Heart left ventricle (tissue), 16 donors: ENCODE results near the gene GCNT2. TPM values are rescaled to one million over a fixed set of nuclear protein-coding genes. Genes with fewer than 3 reads are reported as not detected.
"Not testable (repeated sequence)": the region's sequence is repeated elsewhere in the genome, so short reads cannot be mapped to it uniquely, and the experiment has no call there.

Source experiments
- ATAC-seq, 4 donors: fragments of 200-7000 bp; cut with Tn5 transposase; one replicate each; pipeline ENCODE4 v1.9.1; 2020 to 2022; ENCODE audit warnings: moderate library complexity in 4 of 4, mild to moderate bottlenecking in 3 of 4, moderate number of reproducible peaks in 1 of 4
- DNase-seq, 5 donors: peaks; one replicate each; pipeline ENCODE4 v3.0.0-alpha.2; 2020
- H3K27ac ChIP-seq, 12 donors: fragments of 200-600 bp; sonication (generic) in 4 of 12; one replicate each; pipeline versions ENCODE4 v1.5.0 to v1.8.0; 2016 to 2022; ENCODE audit warnings: mild to moderate bottlenecking in 2 of 12
- H3K27me3 ChIP-seq, 9 donors: fragments of 200-600 bp; sonication (generic) in 2 of 9; one replicate each; pipeline versions ENCODE4 v1.5.1 to v1.8.0; 2016 to 2022; ENCODE audit warnings: mild to moderate bottlenecking in 3 of 9
- H3K36me3 ChIP-seq, 9 donors: fragments of 200-600 bp; sonication (generic) in 2 of 9; one replicate each; pipeline versions ENCODE4 v1.5.0 to v1.8.0; 2018 to 2022; ENCODE audit warnings: mild to moderate bottlenecking in 2 of 9
- H3K4me1 ChIP-seq, 12 donors: fragments of 200-600 bp; sonication (generic) in 4 of 12; one replicate each; pipeline versions ENCODE4 v1.5.0 to v1.8.0; 2016 to 2022; ENCODE audit warnings: mild to moderate bottlenecking in 3 of 12
- H3K4me3 ChIP-seq, 12 donors: fragments of 200-600 bp; sonication (generic) in 4 of 12; one replicate each; pipeline versions ENCODE4 v1.5.0 to v1.8.0; 2017 to 2022; ENCODE audit warnings: mild to moderate bottlenecking in 9 of 12, moderate library complexity in 4 of 12
- H3K9me3 ChIP-seq, 12 donors: fragments of 200-600 bp; sonication (generic) in 4 of 12; one replicate each; pipeline versions ENCODE4 v1.5.0 to v1.8.0; 2016 to 2022; ENCODE audit warnings: mild to moderate bottlenecking in 1 of 12
- CTCF ChIP-seq, 12 donors: fragments of 200-600 bp; sonication (generic) in 4 of 12; IDR thresholded peaks; one replicate each; pipeline versions ENCODE4 v1.5.0 to v1.8.0; 2018 to 2022; ENCODE audit warnings: antibody characterized with exemption in 12 of 12, mild to moderate bottlenecking in 5 of 12
- POLR2A ChIP-seq, 2 donors: fragments of 450-650 bp; IDR thresholded peaks; one replicate each; pipeline ENCODE4 v1.6.1; 2017; ENCODE audit warnings: antibody characterized with exemption in 2 of 2, mild to moderate bottlenecking in 2 of 2, moderate library complexity in 2 of 2
- WGBS, 4 donors: extraction: QIAGEN DNeasy Blood & Tissue Kit in 2 of 4; methylation state at CpG; one replicate each; pipeline versions ENCODE4 v1.1.5 to v1.1.7; 2013 to 2018; 5-methylcytosine and 5-hydroxymethylcytosine counted together
- intact Hi-C, 10 donors: fragments of 100-400 bp; cut with DNase I; formaldehyde crosslinking; loops; one replicate each; pipeline versions ENCODE4 v1.11.1 to v1.14.2; 2022
- polyA plus RNA-seq, 2 donors: library from polyadenylated mRNA; stranded (reverse); fragments of 200-250 nt; gene quantifications; one replicate each; pipeline ENCODE4 v1.2.3, GENCODE V29; 2013
- total RNA-seq, 9 donors: library from RNA; depleted of rRNA in 2 of 9; stranded (reverse); fragments of >200 nt in 2 of 9; fragmentation: NEBNext Ultra II Directional in 3 of 9; extraction: Animal tissue kit (Norgen Biotek cat#: 25700) in 3 of 9; gene quantifications; one replicate each; pipeline versions ENCODE4 v1.1.0 to v1.2.4, GENCODE V29; 2016 to 2023
- donor health status: ischemic (EF 13 %, LVEDD 7.1; RV severe dilation, severe dysfunction).
- donor health status: healthy with polysubstance abuse.
- donor health status: DM: no; HTN: yes; CAD: no.
- donor health status: DM: no; HTN: no; CAD: no.
- donor health status: ischemic (EF 25% LVEDD 6.9; RV normal size, moderate dysfunction).
- donor health status: ischemic (EF 25% LVEDD 5.7; RV mildly dilated, moderate dysfunction).
- donor health status: healthy.
- donor health status: DM: yes; HTN: yes; CAD: no.
- donor health status: ischemic (EF 35%, LVEDD 5.7; RV mildly dilated, moderate dysfunction).
- donor health status: nonischemic (EF 11% LVEDD 7.7; RV severe dilation, severe dysfunction).
- donor health status: DM: yes; HTN: yes; CAD: no.
- donor health status: PGD.
- donor health status: ischemic (EF 29% LVEDD 5.4; RV normal size, mild dysfunction).
- donor health status: nonischemic (EF 23%, LVEDD 6.1; RV moderate dilation, normal function).

GCNT2 gene
- total and polyA plus RNA-seq, 11 donors = 15.1 to 68.8 (median 40.9) TPM

- Histone ChIP-seq H3K4me1 (peaks cover 0 to 16% (median 2%) of the 10 kb centered on the region in 12 donors), H3K4me3 (no peak overlapping the region), H3K27ac (peak overlapping the region in 1 of 12 donors; percentile 23), H3K27me3 (no peaks in the 10 kb centered on the region), H3K9me3 (no peaks in the 10 kb centered on the region), H3K36me3 (no peaks in the 10 kb centered on the region)
- 57 to 74% (median 70%) methylated on average over 15 of the region's 15 CpGs for WGBS, 4 donors
- intact Hi-C loops = loop anchor here in 6 of 10 donors (5.0 to 10.0 kb wide), 5 partner anchors 71 to 291 kb away; partner anchors contain the start of genes C6orf52 (in 2 of the 6), PAK1IP1 (in 2 of the 6) and TMEM14B (in 1 of the 6)
- no peak for ATAC-seq
- TF ChIP-seq CTCF (IDR thresholded peaks at IDR 0.05) (no peak), POLR2A (IDR thresholded peaks at IDR 0.05) (no peak)
- DNase-seq = no peak
These were observed 6.9 kb upstream of the GCNT2 start for GRCh38 chr6:10514049-10514780.

GRCh38 chr6:10516953-10517352 is 4.2 kb upstream of the GCNT2 start:
- TF ChIP-seq CTCF (IDR thresholded peaks at IDR 0.05) (no peak), POLR2A (IDR thresholded peaks at IDR 0.05) (no peak)
- Histone ChIP-seq H3K36me3 (no peaks in the 10 kb centered on the region), H3K4me1 (peaks cover 0 to 31% (median 0%) of the 10 kb centered on the region in 12 donors), H3K4me3 (no peak overlapping the region), H3K27me3 (no peaks in the 10 kb centered on the region), H3K27ac (no peak overlapping the region), H3K9me3 (no peaks in the 10 kb centered on the region)
- 91 to 95% (median 92%) methylated on average over 4 of the region's 4 CpGs for WGBS, 4 donors
- DNase-seq (no peak), ATAC-seq (no peak)
- intact Hi-C loops = loop anchor here in 4 of 10 donors (10.0 kb wide), 3 partner anchors 68 to 288 kb away; partner anchors contain the start of genes C6orf52 (in 2 of the 4) and PAK1IP1 (in 2 of the 4)

GRCh38 chr6:10518557-10519407 is 2.4 kb upstream of the GCNT2 start:
- Histone ChIP-seq H3K36me3 (no peaks in the 10 kb centered on the region), H3K4me3 (no peak overlapping the region), H3K27ac (peak overlapping the region in 1 of 12 donors; percentile 78), H3K4me1 (peaks cover 0 to 31% (median 0%) of the 10 kb centered on the region in 12 donors), H3K9me3 (no peaks in the 10 kb centered on the region), H3K27me3 (no peaks in the 10 kb centered on the region)
- no peak for ATAC-seq
- no peak for DNase-seq
- WGBS, 4 donors = 69 to 74% (median 72%) methylated on average over 7 of the region's 7 CpGs
- intact Hi-C loops = loop anchor here in 4 of 10 donors (10.0 kb wide), 3 partner anchors 66 to 286 kb away; partner anchors contain the start of genes C6orf52 (in 2 of the 4) and PAK1IP1 (in 2 of the 4)
- no peak for TF ChIP-seq CTCF (IDR thresholded peaks at IDR 0.05)
- TF ChIP-seq POLR2A (IDR thresholded peaks at IDR 0.05) = no peak

- peak overlapping the region in 1 of 12 donors; percentile 78 for H3K27ac ChIP-seq
These were observed 1.8 kb upstream of the GCNT2 start for GRCh38 chr6:10519408-10519697.

More at GRCh38 chr6:10519408-10519697, 1.8 kb upstream of the GCNT2 start:
- not testable (repeated sequence) for ATAC-seq, H3K4me3 ChIP-seq, DNase-seq, H3K9me3 ChIP-seq, H3K36me3 ChIP-seq, H3K27me3 ChIP-seq
- WGBS, 4 donors = 80 to 83% (median 82%) methylated on average over 8 of the region's 8 CpGs
- H3K4me1 ChIP-seq = peaks cover 0 to 34% (median 0%) of the 10 kb centered on the region in 12 donors
- intact Hi-C loops = loop anchor here in 4 of 10 donors (10.0 kb wide), 3 partner anchors 65 to 285 kb away; partner anchors contain the start of genes C6orf52 (in 2 of the 4) and PAK1IP1 (in 2 of the 4)
